HG03025 (cell line): ENCODE measurements around the gene RIC3.

Experiments
- ATAC-seq: cut with Tn5 transposase; IDR thresholded peaks from one replicate; pipeline ENCODE4 v1.9.1; 2021; ENCODE audit warnings: mild to moderate bottlenecking, moderate library complexity; ENCODE audit not compliant: unreplicated experiment, low FRiP score

RIC3 gene

DNA sequence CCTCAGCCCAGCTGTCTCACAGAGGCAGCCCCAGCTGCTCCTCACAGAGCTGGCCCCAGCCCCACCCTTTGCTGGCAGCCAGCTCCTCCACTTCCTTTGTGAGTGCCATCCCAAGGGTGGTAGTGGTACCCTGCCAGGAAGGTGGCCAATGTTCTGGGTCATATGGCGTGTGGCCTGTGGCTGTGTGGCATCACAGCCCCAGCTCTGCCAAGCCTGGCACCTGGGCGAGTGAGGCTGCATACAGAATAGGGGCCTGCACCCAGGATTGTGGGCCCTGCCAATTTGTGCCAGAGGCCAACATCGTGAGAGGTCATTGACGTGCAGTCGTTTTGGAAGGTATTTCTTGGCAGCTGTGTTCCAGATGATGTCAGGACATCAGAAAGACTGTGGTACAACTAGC lies 77.1 kb downstream of the RIC3 start:
- ATAC-seq: no peak

DNA sequence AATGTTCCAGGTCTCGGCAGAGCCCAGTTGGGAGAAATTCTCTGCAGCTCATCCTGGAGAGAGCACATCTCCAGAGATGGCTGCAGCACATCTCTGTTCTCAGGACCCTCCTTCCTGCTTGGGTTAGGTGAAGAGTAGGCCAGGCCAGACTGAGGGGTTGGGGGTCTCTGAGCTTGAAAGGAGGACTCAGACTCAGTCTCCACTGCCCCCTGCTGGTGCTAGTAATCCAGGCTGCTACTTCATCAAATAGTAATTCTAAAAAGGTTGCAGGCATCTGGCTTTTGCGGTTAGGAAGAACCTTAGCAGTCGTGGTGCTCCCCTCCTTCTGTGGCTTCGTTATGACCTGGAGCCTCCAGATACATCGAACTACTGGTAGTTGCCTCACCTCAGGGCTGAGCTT lies 78.1 kb downstream of the RIC3 start:
- ATAC-seq: no peak

GRCh38 chr11:8089791-8090510 lies 78.9 kb downstream of the RIC3 start:
- no peak for ATAC-seq

DNA sequence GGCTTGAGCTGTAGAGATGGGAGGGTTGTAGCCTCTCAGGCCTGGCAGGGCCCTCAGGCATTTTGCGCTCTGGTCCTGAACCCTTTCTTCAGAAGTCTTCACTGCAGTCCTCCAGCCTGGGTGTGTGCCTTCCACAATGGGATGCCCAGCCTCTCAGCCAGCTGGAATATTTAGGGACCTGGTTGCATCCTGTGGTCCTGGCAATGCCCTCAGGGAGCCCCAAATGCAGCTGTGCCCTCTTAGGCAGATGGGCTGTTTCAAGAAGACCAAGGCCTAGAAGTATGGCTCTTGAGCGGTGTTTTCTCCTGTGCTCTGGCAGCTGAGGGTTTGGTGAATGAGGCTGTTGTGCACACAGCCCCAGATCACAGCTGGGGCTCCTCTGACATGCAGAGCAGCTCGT lies 81.1 kb downstream of the RIC3 start:
- ATAC-seq: no peak

DNA sequence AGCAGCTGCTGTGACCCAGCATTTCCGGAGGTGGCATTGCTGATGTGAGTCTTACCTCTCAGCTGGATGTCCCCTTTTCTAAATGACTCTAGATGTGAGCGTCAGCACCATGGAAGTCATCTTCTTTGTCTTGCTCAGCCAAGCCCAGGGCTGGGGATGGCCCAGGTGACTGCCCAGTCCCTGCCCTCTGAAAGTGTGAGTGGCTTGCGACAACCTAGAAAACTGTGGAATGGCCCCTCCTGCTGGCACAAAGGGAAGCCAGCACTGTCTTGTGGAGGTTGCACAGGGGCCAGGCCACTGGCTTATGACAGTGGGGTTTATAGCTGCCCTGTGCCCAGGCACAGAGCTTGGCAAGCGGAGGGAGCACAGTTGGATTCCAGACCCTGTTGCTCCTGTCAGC lies 81.6 kb downstream of the RIC3 start:
- no peak for ATAC-seq

- ATAC-seq: no peak
These were observed 82.3 kb downstream of the RIC3 start for GRCh38 chr11:8086571-8086970.

DNA sequence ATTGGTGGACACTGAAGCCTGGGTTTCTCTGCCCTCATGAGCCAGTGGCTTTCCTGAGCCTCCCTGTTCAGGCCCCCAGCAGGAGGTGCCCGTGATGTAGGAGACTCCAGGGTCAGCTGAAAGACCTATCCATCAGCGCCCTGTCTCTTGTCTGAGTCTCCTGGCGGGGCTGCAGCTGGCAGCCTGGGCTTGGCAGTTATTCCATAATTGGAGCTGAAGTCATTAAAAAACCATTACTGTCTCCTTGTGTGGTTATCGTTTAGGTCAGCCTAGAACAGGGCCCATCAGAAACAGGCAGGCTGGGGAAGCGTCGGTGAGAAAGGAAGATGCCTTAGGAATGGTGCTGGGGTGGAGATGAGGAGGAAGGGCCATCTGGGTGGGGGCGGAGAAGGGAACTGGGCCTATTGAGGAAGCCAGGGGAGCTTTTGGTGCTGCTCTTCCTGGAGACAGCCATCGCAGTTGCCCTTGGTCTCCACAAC lies 82.8 kb downstream of the RIC3 start:
- ATAC-seq: no peak

- ATAC-seq: no peak
These were observed 83.7 kb downstream of the RIC3 start for GRCh38 chr11:8085011-8085645.

DNA sequence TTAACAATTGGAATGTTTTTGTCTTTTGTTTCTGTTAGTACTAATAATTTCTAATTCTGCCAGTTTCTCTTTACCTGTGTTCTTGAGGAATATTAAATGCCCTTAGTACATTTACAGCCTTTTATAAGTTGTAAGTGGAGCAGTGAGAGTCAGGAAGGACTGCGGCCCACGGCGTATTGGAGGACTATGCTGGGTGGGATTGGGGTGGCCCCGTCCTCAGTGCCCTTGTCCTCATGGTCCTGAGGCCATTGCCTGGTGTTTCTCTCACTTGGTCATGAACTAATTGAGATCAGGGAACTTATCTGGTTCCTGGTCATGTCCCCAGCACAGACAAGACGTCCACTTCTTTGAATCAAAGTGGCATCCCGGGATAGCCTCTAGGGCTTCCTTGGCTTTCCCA lies 84.5 kb downstream of the RIC3 start:
- ATAC-seq: no peak

GRCh38 chr11:8083871-8084281 lies 84.9 kb downstream of the RIC3 start:
- ATAC-seq: no peak

DNA sequence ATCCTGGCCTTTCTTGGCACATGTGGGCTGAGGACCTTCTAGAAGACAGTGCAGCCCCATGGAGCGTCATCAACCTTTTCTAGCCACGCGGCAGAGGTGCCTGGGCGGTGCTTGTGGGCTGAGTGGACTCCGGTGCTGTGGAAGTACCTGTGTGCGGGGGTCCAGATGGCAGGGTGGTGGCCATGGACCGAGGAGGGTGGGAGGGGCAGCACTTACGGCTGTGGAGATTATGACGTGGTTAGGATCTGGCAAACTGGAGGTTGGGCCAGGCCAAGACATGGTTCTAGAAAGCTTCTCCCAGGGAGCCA lies 85.8 kb downstream of the RIC3 start:
- no peak for ATAC-seq

DNA sequence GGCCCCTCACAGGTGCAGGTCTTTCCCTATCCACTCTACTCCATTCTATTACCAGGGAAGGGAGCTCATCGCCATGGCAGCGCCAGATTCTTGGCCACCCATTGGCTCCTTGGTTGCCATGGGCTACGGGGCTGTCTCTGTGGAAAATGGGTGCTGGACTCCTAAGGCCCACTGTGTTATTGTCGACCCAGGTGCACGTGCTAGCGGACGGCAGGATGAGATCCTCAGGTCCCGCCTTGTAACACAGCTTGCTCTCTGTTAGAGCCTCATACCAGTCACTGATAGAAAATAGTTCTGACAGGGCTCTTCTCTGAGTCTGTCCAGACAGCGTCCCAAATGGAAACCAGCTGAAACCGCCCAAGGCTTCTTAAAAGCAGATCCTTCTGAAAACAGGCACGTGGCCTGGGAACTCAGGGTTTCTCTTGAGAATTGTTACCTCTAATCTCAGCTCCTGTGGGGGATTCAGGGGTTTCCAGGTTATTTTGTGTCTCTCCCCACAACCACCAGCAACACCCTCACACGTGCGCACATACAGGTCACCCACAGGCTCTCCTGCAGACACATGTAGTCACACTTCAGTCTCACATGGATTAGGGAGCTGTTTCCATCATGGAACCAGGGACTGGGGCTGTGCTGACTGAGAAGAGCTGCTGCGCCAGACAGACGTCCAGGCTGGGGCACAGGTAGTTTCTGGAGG lies 86.3 kb downstream of the RIC3 start:
- no peak for ATAC-seq

- ATAC-seq: no peak
These were observed 87.1 kb downstream of the RIC3 start for GRCh38 chr11:8081591-8082250.

DNA sequence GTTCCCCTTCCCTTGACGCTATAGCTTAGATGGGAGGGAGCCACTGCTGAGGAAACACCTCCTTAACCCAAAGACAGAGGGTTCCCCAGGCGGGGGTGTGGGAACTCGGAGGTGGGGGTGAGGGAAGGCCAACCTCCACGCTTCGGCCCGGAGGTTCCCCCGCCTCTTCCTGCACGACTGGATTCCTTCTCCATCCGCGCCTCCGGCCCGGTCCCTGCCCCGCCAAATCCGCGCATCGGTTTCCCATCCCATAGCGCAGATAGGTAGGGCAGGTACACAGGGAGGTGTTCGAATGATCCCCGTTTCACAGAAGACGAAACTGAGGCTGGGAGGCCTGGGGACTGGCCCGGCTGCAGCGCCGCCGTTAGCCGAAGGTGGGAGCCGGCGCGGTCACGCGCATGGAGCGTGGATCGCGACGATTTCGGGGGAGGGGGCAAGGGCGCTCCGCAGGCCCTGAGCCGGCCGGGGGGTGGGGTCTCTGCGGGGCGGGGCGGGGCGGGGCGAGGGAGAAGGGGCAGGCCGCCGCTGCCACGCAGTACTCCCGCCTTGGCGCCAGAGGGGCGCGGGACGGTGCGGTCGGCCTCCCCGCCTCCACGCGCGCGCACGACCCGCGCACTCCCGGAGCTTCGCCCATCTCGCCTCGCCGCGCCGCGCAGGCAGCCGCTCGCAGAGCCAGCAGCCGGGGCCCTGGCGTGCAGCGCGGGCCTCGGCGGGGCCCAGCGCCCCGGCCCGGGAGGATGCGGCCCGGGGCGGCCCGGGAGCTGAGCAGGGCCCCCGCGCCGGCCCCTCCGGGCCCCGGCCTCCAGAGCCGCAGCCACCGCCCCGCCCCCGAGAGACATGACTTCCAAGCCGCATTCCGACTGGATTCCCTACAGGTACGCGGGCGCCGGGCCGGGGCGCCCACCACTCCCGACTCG lies 87.9 kb downstream of the RIC3 start, which contains the start of gene TUB:
Gene TUB (plus strand): TSS at position 538 of the 917 bp plus-strand sequence. CDS start 300 bp downstream, at position 838.
- no peak for ATAC-seq

GRCh38 chr11:8080069-8080670 lies 88.7 kb downstream of the RIC3 start:
- no peak for ATAC-seq

DNA sequence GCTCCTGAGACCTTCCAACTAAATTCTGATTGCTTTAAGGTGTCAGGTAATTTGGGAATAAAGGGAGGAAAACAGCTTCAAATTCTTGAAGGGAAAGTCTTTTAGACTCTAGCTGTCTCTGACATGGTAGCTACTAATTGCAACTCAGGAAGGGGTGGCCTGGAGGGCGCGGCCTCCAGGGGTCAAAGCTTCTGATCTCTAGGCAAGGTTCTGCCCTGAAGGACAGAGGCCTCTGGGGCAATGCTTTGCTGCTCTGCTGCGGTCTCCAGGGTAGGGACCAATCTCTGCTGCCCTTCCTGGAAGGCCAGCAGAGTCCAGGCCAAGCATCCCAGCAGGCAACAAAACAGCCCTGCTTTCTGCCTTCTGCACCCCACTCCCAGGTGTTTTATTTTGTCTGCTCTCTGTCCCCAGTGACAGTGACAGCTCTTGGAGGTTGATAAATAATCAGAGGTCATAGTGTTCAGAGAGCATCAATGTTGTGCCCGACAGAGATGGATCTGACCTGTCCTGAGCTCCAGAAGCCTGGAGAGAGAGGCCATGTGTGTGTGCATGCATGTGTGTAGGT lies 89.6 kb downstream of the RIC3 start:
- ATAC-seq: no peak

GRCh38 chr11:8075119-8075726 lies 93.6 kb downstream of the RIC3 start:
- ATAC-seq: no peak

GRCh38 chr11:8071616-8072581 lies 96.9 kb downstream of the RIC3 start:
- ATAC-seq: no peak
